HUES6 (cell line): Measurements from ENCODE around the gene SP4.
A peak's percentile ranks its signal among the peaks of the same experiment; 100 is the strongest.

Source experiments
- H3K27ac ChIP-seq: 2 replicates; pipeline ENCODE4 v1.7.0; 2013; ENCODE audit warnings: low read depth, mild to moderate bottlenecking, low read length, inconsistent platforms
- H3K27me3 ChIP-seq: 2 replicates; pipeline ENCODE4 v1.6.1; 2013; ENCODE audit warnings: low read length; ENCODE audit not compliant: control insufficient read depth, insufficient read depth
- H3K36me3 ChIP-seq: 2 replicates; pipeline ENCODE4 v1.6.1; 2013; ENCODE audit warnings: low read length; ENCODE audit not compliant: control insufficient read depth, insufficient read depth
- H3K4me1 ChIP-seq: 2 replicates; pipeline ENCODE4 v1.6.1; 2013; ENCODE audit warnings: low read length; ENCODE audit not compliant: control insufficient read depth, insufficient read depth
- H3K4me3 ChIP-seq: 2 replicates; pipeline ENCODE4 v1.5.1; 2013; ENCODE audit warnings: low read depth, low read length
- H3K9ac ChIP-seq: one replicate; pipeline ENCODE4 v1.6.1; 2013; ENCODE audit warnings: mild to moderate bottlenecking, low read length
- H3K9me3 ChIP-seq: 2 replicates; pipeline ENCODE4 v1.6.1; 2013; ENCODE audit warnings: low read depth, low read length; ENCODE audit not compliant: control insufficient read depth, insufficient read depth

Gene SP4

GRCh38 chr7:21480693-21481403 lies 53.0 kb downstream of the SP4 start:
- peaks cover 26% of the 10 kb centered on the region for H3K4me1 ChIP-seq
- no peaks in the 10 kb centered on the region for H3K27me3 ChIP-seq
- peak overlapping the region; percentile 41 for H3K27ac ChIP-seq
- peak overlapping the region; percentile 15; the same call in 1 of the 2 replicates for H3K4me3 ChIP-seq
- peaks cover 23% of the 10 kb centered on the region for H3K36me3 ChIP-seq
- H3K9ac ChIP-seq = peak overlapping the region; percentile 42
- no peaks in the 10 kb centered on the region for H3K9me3 ChIP-seq

- no peaks in the 10 kb centered on the region for H3K27me3 ChIP-seq
- H3K4me1 ChIP-seq = peaks cover 6% of the 10 kb centered on the region
- peaks cover 5% of the 10 kb centered on the region; the same call in 1 of the 2 replicates for H3K9me3 ChIP-seq
These were observed 58.6 kb downstream of the SP4 start for GRCh38 chr7:21486511-21486910.

GRCh38 chr7:21495731-21496130 lies 67.8 kb downstream of the SP4 start:
- peaks cover 9% of the 10 kb centered on the region; the same call in 1 of the 2 replicates for H3K36me3 ChIP-seq
- no peaks in the 10 kb centered on the region for H3K27me3 ChIP-seq
- no peaks in the 10 kb centered on the region for H3K4me1 ChIP-seq
- no peak overlapping the region for H3K27ac ChIP-seq
- no peak overlapping the region for H3K4me3 ChIP-seq
- peaks cover 41% of the 10 kb centered on the region for H3K9me3 ChIP-seq
- H3K9ac ChIP-seq = no peak overlapping the region

More at GRCh38 chr7:21486511-21486910, 58.6 kb downstream of the SP4 start:
- Histone ChIP-seq H3K36me3 (peaks cover 22% of the 10 kb centered on the region), H3K9ac (no peak overlapping the region), H3K27ac (no peak overlapping the region), H3K4me3 (no peak overlapping the region)

- H3K4me1 ChIP-seq = no peaks in the 10 kb centered on the region
- H3K27ac ChIP-seq = no peak overlapping the region
These were observed 69.2 kb downstream of the SP4 start for GRCh38 chr7:21497072-21497471.

GRCh38 chr7:21500117-21500832 lies 72.4 kb downstream of the SP4 start:
- H3K4me1 ChIP-seq = no peaks in the 10 kb centered on the region
- H3K4me3 ChIP-seq = no peak overlapping the region
- H3K36me3 ChIP-seq = peaks cover 6% of the 10 kb centered on the region; the same call in 1 of the 2 replicates
- no peak overlapping the region for H3K9ac ChIP-seq
- H3K27ac ChIP-seq = no peak overlapping the region
- no peaks in the 10 kb centered on the region for H3K27me3 ChIP-seq
- H3K9me3 ChIP-seq = peaks cover 22% of the 10 kb centered on the region

More at GRCh38 chr7:21497072-21497471, 69.2 kb downstream of the SP4 start:
- H3K9me3 ChIP-seq = peaks cover 41% of the 10 kb centered on the region
- no peak overlapping the region for H3K9ac ChIP-seq
- H3K27me3 ChIP-seq = no peaks in the 10 kb centered on the region
- H3K36me3 ChIP-seq = peaks cover 6% of the 10 kb centered on the region
- no peak overlapping the region for H3K4me3 ChIP-seq

- Histone ChIP-seq H3K27me3 (no peaks in the 10 kb centered on the region), H3K4me3 (no peak overlapping the region), H3K9ac (no peak overlapping the region), H3K4me1 (no peaks in the 10 kb centered on the region), H3K9me3 (peaks cover 14% of the 10 kb centered on the region), H3K27ac (no peak overlapping the region), H3K36me3 (peaks cover 6% of the 10 kb centered on the region; the same call in 1 of the 2 replicates)
These were observed 76.1 kb downstream of the SP4 start for GRCh38 chr7:21504021-21504420.

GRCh38 chr7:21507627-21508343 lies 79.9 kb downstream of the SP4 start:
- Histone ChIP-seq H3K4me3 (no peak overlapping the region), H3K9me3 (peaks cover 6% of the 10 kb centered on the region; the same call in 1 of the 2 replicates), H3K27ac (no peak overlapping the region), H3K4me1 (no peaks in the 10 kb centered on the region), H3K27me3 (no peaks in the 10 kb centered on the region), H3K9ac (no peak overlapping the region), H3K36me3 (peaks cover 12% of the 10 kb centered on the region)

- peaks cover 6% of the 10 kb centered on the region; the same call in 1 of the 2 replicates for H3K9me3 ChIP-seq
- H3K9ac ChIP-seq = no peak overlapping the region
- H3K4me3 ChIP-seq = no peak overlapping the region
- no peaks in the 10 kb centered on the region for H3K27me3 ChIP-seq
- no peak overlapping the region for H3K27ac ChIP-seq
- peaks cover 12% of the 10 kb centered on the region for H3K36me3 ChIP-seq
- no peaks in the 10 kb centered on the region for H3K4me1 ChIP-seq
These were observed 80.7 kb downstream of the SP4 start for GRCh38 chr7:21508538-21508937.

- Histone ChIP-seq H3K27ac (no peak overlapping the region), H3K9ac (no peak overlapping the region), H3K27me3 (no peaks in the 10 kb centered on the region), H3K36me3 (peaks cover 12% of the 10 kb centered on the region), H3K4me3 (no peak overlapping the region), H3K4me1 (no peaks in the 10 kb centered on the region), H3K9me3 (no peaks in the 10 kb centered on the region)
These were observed 86.2 kb downstream of the SP4 start for GRCh38 chr7:21514062-21514461.

GRCh38 chr7:21524680-21525079 lies 96.8 kb downstream of the SP4 start:
- H3K36me3 ChIP-seq = no peaks in the 10 kb centered on the region
- H3K4me1 ChIP-seq = no peaks in the 10 kb centered on the region
- H3K4me3 ChIP-seq = no peak overlapping the region
- H3K27me3 ChIP-seq = no peaks in the 10 kb centered on the region
- H3K27ac ChIP-seq = no peak overlapping the region
- no peak overlapping the region for H3K9ac ChIP-seq
- H3K9me3 ChIP-seq = peaks cover 19% of the 10 kb centered on the region

- Histone ChIP-seq H3K36me3 (no peaks in the 10 kb centered on the region), H3K4me3 (no peak overlapping the region), H3K4me1 (no peaks in the 10 kb centered on the region), H3K27ac (no peak overlapping the region), H3K9me3 (peaks cover 22% of the 10 kb centered on the region), H3K9ac (no peak overlapping the region), H3K27me3 (no peaks in the 10 kb centered on the region)
These were observed 98.1 kb downstream of the SP4 start for GRCh38 chr7:21526007-21526406.
